Activated CD4-positive, alpha-beta T cell treated with anti-CD3 and anti-CD28 coated beads for 36 hours (primary cell): Measurements from ENCODE around the gene CHML. TPM values are rescaled to one million over a fixed set of nuclear protein-coding genes. Genes with fewer than 3 reads are reported as not detected.
"Not testable (repeated sequence)": the region's sequence is repeated elsewhere in the genome, so short reads cannot be mapped to it uniquely, and the experiment has no call there.

Experiments used
- ATAC-seq: fragments of 200-7000 bp; cut with Tn5 transposase; one replicate; pipeline ENCODE4 v1.10.0; 2021; ENCODE audit warnings: mild to moderate bottlenecking, moderate library complexity
- CTCF ChIA-PET: fragments of 350-600 bp; sonication (Branson Sonifier 250); formaldehyde crosslinking; loops from one replicate; lab custom pipeline; 2021; ENCODE audit warnings: antibody characterized with exemption; lab: Charles Lee
- POLR2A ChIA-PET: fragments of 350-600 bp; sonication (Branson Sonifier 250); formaldehyde crosslinking; loops from one replicate; lab custom pipeline; 2021; ENCODE audit warnings: antibody characterized with exemption, inconsistent platforms; lab: Charles Lee
- DNase-seq: peaks from one replicate; pipeline ENCODE4 v3.0.0-alpha.2; 2020
- H3K27ac Mint-ChIP-seq: one replicate; pipeline ENCODE4 v1.8.0; 2021; ENCODE audit warnings: mixed read lengths
- H3K27me3 Mint-ChIP-seq: one replicate; pipeline ENCODE4 v1.8.0; 2021; ENCODE audit warnings: mixed read lengths
- H3K36me3 Mint-ChIP-seq: one replicate; pipeline ENCODE4 v1.8.0; 2021; ENCODE audit warnings: low read depth, mixed read lengths
- H3K4me1 Mint-ChIP-seq: one replicate; pipeline ENCODE4 v1.8.0; 2021; ENCODE audit warnings: mixed read lengths
- H3K4me3 Mint-ChIP-seq: one replicate; pipeline ENCODE4 v1.8.0; 2021; ENCODE audit warnings: mild to moderate bottlenecking, moderate library complexity, mixed read lengths
- H3K9me3 Mint-ChIP-seq: one replicate; pipeline ENCODE4 v1.8.0; 2021; ENCODE audit warnings: low read depth, mixed read lengths
- intact Hi-C, 2 experiments: fragments of 100-400 bp; cut with DNase I in 1 of 2; cut with micrococcal nuclease in 1 of 2; formaldehyde crosslinking; loops; one replicate each; pipeline versions ENCODE4 v1.14.2 to v1.15.1; 2022 to 2024; cut with DNase I, micrococcal nuclease
- total RNA-seq, 2 experiments: library from RNA; stranded (reverse); gene quantifications; one replicate each; pipeline ENCODE4 v1.2.3, GENCODE V29; 2021

Gene CHML
- total RNA-seq, 2 experiments from 2014 or later: 13.4 to 16.5 TPM

DNA sequence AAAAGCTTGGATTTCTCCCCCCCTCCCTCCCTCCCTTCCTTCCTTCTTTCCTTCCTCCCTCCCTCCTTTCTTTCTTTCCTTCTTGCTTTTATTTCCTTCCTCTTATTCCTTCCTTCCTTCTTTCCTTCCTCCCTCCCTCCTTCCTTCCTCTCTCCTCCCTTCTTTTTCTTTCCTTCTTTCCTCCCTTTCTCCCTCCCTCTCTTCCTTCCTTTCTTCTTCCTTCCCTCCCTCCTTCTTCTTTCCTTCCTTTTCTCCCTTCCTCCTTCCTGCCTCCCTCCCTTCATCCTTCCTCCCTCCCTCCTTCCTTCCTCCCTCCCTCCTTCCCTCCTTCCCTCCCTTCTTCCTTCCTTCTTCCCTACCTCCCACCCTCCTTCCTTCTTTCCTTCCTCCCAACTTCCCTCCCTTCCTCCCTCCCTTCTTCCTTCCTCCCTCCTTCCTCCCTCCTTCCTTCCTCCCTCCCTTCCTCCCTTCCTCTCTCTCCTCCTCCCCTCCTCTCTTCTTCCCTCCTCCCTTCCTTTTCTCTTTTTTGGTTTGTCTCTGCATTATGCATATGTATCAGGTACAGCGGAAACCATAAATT lies 34.7 kb upstream of the CHML start:
- ATAC-seq (no peak), DNase-seq (no peak)
- H3K27me3 Mint-ChIP-seq: no peaks in the 10 kb centered on the region
- ChIA-PET CTCF (interaction anchor here (0.6 to 1.1 kb wide), 2 partner anchors 64 to 164 kb away, joined by 3 to 5 read pairs; no protein-coding TSS in a partner anchor), POLR2A (no interaction called here)
- no peaks in the 10 kb centered on the region for H3K9me3 Mint-ChIP-seq
- intact Hi-C loops: loop anchor here (10.0 kb wide), 2 partner anchors 60 to 1580 kb away; partner anchors contain the start of genes CEP170 (in 1 of the 2) and SDCCAG8 (in 1 of the 2)
- no peak overlapping the region for H3K4me3 Mint-ChIP-seq
- H3K4me1 Mint-ChIP-seq: peaks cover 42% of the 10 kb centered on the region
- no peaks in the 10 kb centered on the region for H3K36me3 Mint-ChIP-seq
- no peak overlapping the region for H3K27ac Mint-ChIP-seq

DNA sequence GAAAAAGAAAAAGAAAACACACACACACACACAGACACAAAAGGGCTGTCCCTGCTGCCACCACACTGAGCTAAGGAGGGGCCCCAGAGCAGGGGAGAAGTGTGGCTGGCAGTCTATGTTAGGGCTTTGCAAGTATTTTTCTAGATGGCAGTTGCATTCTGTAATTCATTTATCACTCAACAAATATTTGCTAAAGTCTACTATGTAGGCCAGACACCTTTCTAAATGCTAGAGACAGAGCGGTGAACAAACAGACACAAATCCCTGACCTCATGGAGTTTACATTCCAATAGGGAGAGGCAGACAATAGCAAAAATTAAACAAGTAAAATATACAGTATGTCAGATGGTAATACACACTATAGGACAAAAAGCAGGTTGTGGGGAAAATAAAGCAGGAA lies 32.1 kb upstream of the CHML start:
- Mint-ChIP-seq H3K27ac (no peak overlapping the region), H3K36me3 (no peaks in the 10 kb centered on the region), H3K27me3 (no peaks in the 10 kb centered on the region), H3K4me3 (no peak overlapping the region), H3K4me1 (peaks cover 43% of the 10 kb centered on the region), H3K9me3 (no peaks in the 10 kb centered on the region)
- DNase-seq: no peak
- ChIA-PET CTCF (no interaction called here), POLR2A (no interaction called here)
- intact Hi-C loops: loop anchor here (10.0 kb wide), 2 partner anchors 58 to 1582 kb away; partner anchors contain the start of genes CEP170 (in 1 of the 2) and SDCCAG8 (in 1 of the 2)
- no peak for ATAC-seq

DNA sequence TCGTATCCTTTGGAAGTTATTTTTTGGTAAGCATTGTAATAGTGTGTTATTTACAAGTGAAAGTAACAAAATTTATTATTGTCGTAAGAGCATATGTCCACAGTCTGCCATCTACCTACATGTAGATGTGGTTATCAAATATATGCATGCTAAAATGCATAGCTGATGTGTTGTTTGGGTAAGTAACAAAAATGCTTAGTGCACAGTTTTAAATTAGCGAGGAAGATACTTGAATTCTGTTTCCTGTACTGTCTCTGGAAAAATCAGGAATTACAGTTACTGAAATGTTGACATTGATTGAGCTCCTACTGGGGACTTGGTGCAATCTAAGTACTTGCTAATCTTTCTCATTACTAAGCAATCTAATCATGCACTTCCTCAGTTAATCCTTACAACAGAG lies 26.2 kb upstream of the CHML start:
- ATAC-seq: no peak
- Mint-ChIP-seq H3K36me3 (no peaks in the 10 kb centered on the region), H3K27ac (no peak overlapping the region), H3K27me3 (peaks cover 2% of the 10 kb centered on the region), H3K9me3 (no peaks in the 10 kb centered on the region), H3K4me1 (peaks cover 20% of the 10 kb centered on the region), H3K4me3 (no peak overlapping the region)
- ChIA-PET CTCF (no interaction called here), POLR2A (no interaction called here)
- intact Hi-C loops: no loop called here
- no peak for DNase-seq

DNA sequence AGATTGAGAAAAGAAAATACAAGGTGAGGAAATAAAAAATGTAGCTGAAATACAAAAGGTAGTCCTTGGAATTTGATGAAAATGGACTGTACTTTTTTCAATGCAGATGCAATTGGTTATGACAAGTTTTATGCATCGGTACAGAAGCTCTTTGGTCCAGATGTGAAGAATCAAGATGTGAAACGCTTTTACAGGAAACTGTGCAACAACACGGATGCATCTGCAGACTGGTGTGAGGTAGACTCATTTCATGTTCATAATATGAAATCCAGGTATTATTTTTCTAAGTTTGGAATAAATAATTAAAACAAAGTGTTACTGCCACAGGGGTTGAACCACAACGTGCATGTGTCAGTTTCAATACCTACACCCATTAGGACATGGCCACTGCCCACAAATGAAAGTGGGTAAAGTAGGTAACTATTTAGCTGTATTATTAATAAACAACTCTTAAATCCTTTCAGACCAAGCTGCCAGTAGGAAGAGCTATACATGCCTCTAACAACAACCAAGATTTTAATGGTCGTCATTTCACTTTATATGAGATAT lies 20.3 kb upstream of the CHML start:
- ChIA-PET POLR2A (no interaction called here), CTCF (no interaction called here)
- H3K27me3 Mint-ChIP-seq: peaks cover 2% of the 10 kb centered on the region
- intact Hi-C loops: no loop called here
- no peak overlapping the region for H3K27ac Mint-ChIP-seq
- H3K4me1 Mint-ChIP-seq: no peaks in the 10 kb centered on the region
- DNase-seq: no peak
- H3K4me3 Mint-ChIP-seq: no peak overlapping the region
- ATAC-seq: no peak
- no peaks in the 10 kb centered on the region for H3K36me3 Mint-ChIP-seq
- no peaks in the 10 kb centered on the region for H3K9me3 Mint-ChIP-seq

DNA sequence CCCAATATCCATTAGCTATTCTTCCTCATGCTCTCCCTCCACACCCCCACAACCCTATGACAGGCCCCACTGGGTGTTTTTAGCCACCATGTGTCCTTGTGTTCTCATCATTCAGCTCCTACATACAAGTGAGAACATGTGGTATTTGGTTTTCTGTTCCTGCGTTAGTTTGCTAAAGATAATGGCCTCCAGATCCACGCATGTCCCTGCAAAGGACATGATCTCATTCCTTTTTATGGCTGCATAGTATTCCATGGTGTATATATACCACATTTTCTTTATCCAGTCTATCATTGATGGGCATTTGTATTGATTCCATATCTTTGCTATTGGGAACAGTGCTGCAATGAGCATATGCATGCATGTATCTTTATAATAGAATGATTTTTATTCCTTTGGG lies 18.8 kb upstream of the CHML start:
- H3K4me3 Mint-ChIP-seq, DNase-seq, ATAC-seq, CTCF ChIA-PET, H3K27ac Mint-ChIP-seq, intact Hi-C loops, H3K4me1 Mint-ChIP-seq, H3K27me3 Mint-ChIP-seq, H3K36me3 Mint-ChIP-seq, H3K9me3 Mint-ChIP-seq, POLR2A ChIA-PET: not testable (repeated sequence)

DNA sequence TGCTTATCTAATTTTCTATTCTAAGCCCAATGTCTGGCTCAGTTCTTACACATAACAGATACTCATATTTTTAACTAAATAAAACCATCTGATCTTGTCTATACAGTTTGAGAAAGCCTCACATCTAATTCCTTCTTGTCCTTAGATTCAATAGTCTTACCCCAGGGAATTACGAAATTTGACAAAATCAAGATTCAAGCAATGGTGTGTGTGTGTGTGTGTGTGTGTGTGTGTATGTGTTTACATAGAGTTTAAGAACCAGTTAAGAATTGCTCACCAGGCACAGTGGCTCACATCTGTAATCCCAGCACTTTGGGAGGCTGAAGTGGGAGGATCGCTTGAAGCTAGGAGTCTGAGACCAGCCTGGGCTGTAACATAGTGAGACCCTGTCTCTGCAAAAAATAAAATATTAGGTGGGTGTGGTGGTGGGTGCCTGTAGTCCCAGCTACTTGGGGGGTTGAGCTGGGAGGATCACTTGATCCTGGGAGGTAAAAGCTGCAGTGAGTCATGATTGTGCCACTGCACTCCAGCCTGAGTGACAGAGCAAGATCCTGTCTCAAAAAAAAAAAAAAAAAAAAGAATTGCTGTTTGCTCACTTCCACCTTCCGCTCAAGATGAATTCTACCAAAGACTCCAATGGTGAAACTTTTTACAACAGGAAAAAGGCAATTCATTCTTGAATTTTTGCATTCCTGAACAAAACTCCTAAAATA lies 18.1 kb upstream of the CHML start:
- Mint-ChIP-seq H3K27me3 (no peaks in the 10 kb centered on the region), H3K27ac (no peak overlapping the region), H3K36me3 (no peaks in the 10 kb centered on the region), H3K4me1 (no peaks in the 10 kb centered on the region), H3K4me3 (no peak overlapping the region), H3K9me3 (no peaks in the 10 kb centered on the region)
- CTCF ChIA-PET: no interaction called here
- intact Hi-C loops: no loop called here
- DNase-seq: no peak
- POLR2A ChIA-PET: no interaction called here
- ATAC-seq: no peak

DNA sequence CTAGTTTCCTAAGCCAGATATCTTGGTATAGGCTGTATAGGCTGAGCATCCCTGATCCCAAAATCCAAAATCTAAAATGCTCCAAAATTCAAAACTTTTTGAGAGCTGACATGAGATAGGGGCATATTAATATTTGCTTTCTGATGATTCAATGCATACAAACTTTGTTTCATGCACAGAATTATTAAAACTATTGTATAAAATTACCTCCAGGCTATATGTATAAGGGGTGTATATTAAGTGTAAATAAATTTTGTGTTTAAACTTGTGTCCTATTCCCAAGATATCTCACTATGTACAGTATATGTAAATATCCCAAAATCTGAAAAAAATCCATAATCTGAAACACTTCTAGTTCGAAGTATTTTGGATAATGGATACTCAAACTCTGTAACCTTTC lies 14.5 kb upstream of the CHML start:
- POLR2A ChIA-PET: no interaction called here
- intact Hi-C loops: no loop called here
- Mint-ChIP-seq H3K27me3 (no peaks in the 10 kb centered on the region), H3K36me3 (no peaks in the 10 kb centered on the region), H3K9me3 (no peaks in the 10 kb centered on the region), H3K4me1 (no peaks in the 10 kb centered on the region), H3K27ac (no peak overlapping the region), H3K4me3 (no peak overlapping the region)
- no peak for DNase-seq
- CTCF ChIA-PET: interaction anchor here (0.5 kb wide), 1 partner anchor 201 kb away, joined by 4 read pairs; no protein-coding TSS in a partner anchor
- ATAC-seq: no peak

DNA sequence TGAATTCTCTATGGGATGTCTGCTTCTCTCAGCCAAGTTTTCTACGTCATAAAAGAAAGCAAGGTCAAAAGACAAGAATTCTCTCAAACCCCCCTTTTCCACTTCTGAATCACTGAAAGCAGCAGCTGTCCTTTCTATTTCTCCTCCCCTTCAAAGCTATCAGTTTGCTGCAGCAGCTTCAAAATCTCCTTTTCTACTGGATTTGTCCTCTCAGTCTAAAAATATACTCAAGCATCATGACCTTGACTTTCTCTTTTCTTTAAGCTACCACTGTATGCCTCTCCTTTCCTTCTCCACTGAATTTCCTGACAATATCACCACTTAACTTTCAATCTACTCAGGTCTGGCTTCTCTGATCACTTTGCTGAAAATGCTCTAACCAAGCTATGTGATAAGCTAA lies 13.8 kb upstream of the CHML start:
- CTCF ChIA-PET: no interaction called here
- DNase-seq (no peak), ATAC-seq (no peak)
- Mint-ChIP-seq H3K27me3 (no peaks in the 10 kb centered on the region), H3K36me3 (no peaks in the 10 kb centered on the region), H3K27ac (no peak overlapping the region), H3K9me3 (no peaks in the 10 kb centered on the region), H3K4me3 (no peak overlapping the region), H3K4me1 (no peaks in the 10 kb centered on the region)
- POLR2A ChIA-PET: no interaction called here
- intact Hi-C loops: no loop called here

DNA sequence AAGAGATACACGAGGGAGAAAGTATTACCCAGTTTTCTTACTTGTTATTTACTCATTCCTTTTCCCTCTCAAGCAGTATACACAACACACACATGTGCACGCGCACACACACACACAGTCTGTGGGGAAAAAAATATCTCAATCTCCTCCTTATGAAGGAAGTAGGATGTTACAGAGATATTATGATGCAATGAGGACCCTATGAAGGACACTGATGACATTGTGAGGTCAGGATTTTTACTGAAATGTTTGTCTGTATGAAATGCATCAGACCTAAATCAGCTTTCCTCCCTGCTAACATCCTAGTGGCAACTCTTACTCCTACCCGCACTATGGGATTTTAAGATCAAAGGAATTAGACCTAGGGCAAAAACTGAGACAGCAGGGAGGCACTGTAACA lies 11.8 kb upstream of the CHML start, which contains the start of gene WDR64:
WDR64 (plus strand) TSS at position 270 of the 400 bp plus-strand sequence. CDS start 204 bp downstream, outside the sequence.
- Mint-ChIP-seq H3K27me3 (no peaks in the 10 kb centered on the region), H3K36me3 (no peaks in the 10 kb centered on the region), H3K9me3 (peaks cover 2% of the 10 kb centered on the region), H3K4me1 (no peaks in the 10 kb centered on the region), H3K4me3 (no peak within 1 kb of the TSS), H3K27ac (no peak within 1 kb of the TSS)
- ChIA-PET POLR2A (no interaction called here), CTCF (interaction anchor here (0.8 to 1.3 kb wide), 2 partner anchors 13 to 16 kb away, joined by 3 read pairs; no protein-coding TSS in a partner anchor)
- ATAC-seq: no peak
- intact Hi-C loops: no loop called here
- DNase-seq: no peak

DNA sequence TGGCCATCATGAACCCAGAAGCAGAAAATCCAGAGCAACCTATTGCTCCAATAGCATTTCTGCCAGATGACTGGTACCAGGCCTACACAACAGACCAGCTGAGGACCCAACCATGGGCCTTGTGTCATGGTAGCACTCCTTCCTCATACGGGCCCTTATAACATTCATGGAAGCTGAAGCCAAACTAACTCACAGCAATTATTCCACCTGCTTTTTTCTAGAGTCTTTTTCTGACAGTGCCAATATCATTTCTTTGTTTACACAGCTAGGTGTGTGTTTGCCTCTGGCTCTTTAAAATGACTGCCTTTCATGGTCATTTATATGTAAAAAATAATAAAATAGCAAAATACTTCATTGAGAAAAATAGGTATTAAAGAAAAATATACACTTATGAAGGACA lies 8.0 kb upstream of the CHML start:
- Mint-ChIP-seq H3K9me3 (peaks cover 2% of the 10 kb centered on the region), H3K27ac (no peak overlapping the region), H3K4me1 (peaks cover 5% of the 10 kb centered on the region), H3K27me3 (no peaks in the 10 kb centered on the region), H3K4me3 (no peak overlapping the region), H3K36me3 (no peaks in the 10 kb centered on the region)
- intact Hi-C loops: no loop called here
- ATAC-seq (no peak), DNase-seq (no peak)
- POLR2A ChIA-PET: no interaction called here
- CTCF ChIA-PET: no interaction called here

DNA sequence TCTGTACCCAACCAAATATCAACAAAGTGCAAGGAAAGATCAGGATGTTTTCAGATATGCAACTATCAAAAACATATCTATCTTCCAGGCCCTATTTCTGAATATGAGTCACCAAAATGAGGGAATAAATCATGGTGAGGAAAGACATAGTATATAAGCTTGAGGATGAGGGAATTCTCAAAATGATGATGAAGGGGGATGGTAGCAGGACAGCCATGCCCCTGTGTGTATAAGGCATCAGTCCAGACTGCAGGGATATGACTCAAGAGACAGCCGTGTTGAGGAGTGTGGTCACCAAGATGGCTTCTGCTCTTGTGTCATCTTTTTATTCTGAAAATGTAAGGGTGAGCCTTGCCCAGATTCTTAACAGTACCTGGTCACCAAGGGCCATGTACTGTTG lies 7.5 kb upstream of the CHML start:
- DNase-seq: no peak
- no peak overlapping the region for H3K27ac Mint-ChIP-seq
- CTCF ChIA-PET: no interaction called here

DNA sequence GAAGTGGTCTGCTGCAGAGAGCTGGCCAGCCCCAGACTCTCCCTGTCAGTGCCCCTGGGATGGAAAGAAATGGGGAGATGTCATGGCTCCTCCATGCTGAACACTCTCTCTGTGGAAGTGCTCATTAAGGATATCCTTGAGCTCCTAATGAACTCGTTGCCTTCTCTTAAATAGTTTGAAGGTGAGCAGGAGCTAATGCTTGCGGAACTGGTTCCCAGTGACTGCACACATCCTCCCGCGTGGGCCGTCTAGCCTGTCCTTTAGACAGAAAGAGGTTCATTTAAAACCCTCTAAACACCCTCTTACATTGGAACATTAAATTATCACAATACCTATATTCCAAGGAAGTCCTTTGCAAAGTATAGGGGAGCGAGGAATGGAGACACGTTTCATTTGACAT lies 6.0 kb upstream of the CHML start:
- Mint-ChIP-seq H3K4me1 (peaks cover 5% of the 10 kb centered on the region), H3K27me3 (no peaks in the 10 kb centered on the region), H3K9me3 (peaks cover 10% of the 10 kb centered on the region), H3K36me3 (no peaks in the 10 kb centered on the region), H3K27ac (no peak overlapping the region), H3K4me3 (no peak overlapping the region)
- DNase-seq: no peak
- ChIA-PET CTCF (interaction anchor here (0.7 kb wide), 1 partner anchor 34 kb away, joined by 3 read pairs; no protein-coding TSS in a partner anchor), POLR2A (no interaction called here)
- intact Hi-C loops: no loop called here
- no peak for ATAC-seq

More for the DNA sequence above, 7.5 kb upstream of the CHML start:
- peaks cover 5% of the 10 kb centered on the region for H3K4me1 Mint-ChIP-seq
- intact Hi-C loops: no loop called here
- POLR2A ChIA-PET: no interaction called here
- no peaks in the 10 kb centered on the region for H3K27me3 Mint-ChIP-seq
- no peak overlapping the region for H3K4me3 Mint-ChIP-seq
- ATAC-seq: no peak
- peaks cover 2% of the 10 kb centered on the region for H3K9me3 Mint-ChIP-seq
- no peaks in the 10 kb centered on the region for H3K36me3 Mint-ChIP-seq
